Measurements from ENCODE around the gene PTGR2.

The PTGR2 gene

DNA sequence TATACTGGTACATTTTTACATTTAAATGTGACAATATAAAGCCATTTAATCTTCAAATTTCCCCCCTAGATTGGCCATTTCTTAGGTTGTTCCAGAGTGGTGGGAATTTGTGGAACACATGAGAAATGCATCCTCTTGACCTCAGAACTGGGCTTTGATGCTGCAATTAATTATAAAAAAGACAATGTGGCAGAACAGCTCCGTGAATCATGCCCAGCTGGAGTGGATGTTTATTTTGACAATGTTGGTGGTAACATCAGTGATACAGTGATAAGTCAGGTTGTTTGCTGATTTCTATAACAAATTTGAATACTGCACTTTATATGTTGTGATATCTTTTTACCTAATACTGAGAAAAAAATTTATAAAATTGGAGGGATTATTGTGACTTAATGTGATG is 27.4 kb downstream of the PTGR2 start:
- TF ChIP-seq, protein P1, sequence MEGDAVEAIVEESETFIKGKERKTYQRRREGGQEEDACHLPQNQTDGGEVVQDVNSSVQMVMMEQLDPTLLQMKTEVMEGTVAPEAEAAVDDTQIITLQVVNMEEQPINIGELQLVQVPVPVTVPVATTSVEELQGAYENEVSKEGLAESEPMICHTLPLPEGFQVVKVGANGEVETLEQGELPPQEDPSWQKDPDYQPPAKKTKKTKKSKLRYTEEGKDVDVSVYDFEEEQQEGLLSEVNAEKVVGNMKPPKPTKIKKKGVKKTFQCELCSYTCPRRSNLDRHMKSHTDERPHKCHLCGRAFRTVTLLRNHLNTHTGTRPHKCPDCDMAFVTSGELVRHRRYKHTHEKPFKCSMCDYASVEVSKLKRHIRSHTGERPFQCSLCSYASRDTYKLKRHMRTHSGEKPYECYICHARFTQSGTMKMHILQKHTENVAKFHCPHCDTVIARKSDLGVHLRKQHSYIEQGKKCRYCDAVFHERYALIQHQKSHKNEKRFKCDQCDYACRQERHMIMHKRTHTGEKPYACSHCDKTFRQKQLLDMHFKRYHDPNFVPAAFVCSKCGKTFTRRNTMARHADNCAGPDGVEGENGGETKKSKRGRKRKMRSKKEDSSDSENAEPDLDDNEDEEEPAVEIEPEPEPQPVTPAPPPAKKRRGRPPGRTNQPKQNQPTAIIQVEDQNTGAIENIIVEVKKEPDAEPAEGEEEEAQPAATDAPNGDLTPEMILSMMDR (IDR thresholded peaks at IDR 0.05; ENCODE audit: control insufficient read depth, insufficient read depth, low read depth, low read length, missing control alignments): no peak
- DNase-seq (ENCODE audit: low read depth): no peak
- no peak overlapping the region for H3K4me3 ChIP-seq (ENCODE audit: control insufficient read depth, low read depth, low read length)

DNA sequence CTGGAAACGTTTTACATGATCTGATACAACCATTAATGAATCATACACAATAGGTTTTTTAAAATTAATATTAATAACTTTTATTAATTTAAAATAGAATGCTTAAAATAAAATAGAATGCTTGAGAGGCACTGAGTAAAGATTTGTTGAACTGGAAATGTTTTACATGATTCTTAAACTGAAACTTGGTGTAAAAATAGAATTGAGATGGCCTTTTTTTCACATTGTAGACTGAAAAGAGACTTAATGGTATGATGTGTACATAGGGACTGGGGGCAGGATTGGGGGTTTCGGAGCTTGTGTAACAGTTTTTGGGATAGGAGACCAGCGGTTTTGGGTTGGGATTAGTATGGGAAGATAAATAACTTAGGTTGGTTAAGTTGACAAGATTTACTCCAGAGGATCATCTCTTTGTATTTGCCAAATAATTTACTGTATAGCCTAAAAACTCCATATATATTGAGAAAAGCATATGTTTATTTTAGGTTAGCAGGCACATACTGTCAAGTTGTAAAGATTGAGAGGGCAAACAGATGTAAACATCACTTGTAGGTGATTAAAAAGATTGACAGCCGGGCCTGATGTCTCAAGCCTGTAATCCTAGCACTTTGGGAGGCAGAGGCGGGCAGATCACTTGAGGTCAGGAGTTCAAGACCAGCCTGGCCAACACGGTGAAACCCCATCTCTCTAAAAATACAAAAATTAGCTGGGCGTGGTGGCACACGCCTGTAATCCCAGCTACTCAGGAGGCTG is 33.0 kb downstream of the PTGR2 start:
- no peak for DNase-seq (ENCODE audit: low read depth)
- TF ChIP-seq, protein P1 (IDR thresholded peaks at IDR 0.05; ENCODE audit: control insufficient read depth, insufficient read depth, low read depth, low read length, missing control alignments): no peak
- H3K4me3 ChIP-seq (ENCODE audit: control insufficient read depth, low read depth, low read length): no peak overlapping the region

DNA sequence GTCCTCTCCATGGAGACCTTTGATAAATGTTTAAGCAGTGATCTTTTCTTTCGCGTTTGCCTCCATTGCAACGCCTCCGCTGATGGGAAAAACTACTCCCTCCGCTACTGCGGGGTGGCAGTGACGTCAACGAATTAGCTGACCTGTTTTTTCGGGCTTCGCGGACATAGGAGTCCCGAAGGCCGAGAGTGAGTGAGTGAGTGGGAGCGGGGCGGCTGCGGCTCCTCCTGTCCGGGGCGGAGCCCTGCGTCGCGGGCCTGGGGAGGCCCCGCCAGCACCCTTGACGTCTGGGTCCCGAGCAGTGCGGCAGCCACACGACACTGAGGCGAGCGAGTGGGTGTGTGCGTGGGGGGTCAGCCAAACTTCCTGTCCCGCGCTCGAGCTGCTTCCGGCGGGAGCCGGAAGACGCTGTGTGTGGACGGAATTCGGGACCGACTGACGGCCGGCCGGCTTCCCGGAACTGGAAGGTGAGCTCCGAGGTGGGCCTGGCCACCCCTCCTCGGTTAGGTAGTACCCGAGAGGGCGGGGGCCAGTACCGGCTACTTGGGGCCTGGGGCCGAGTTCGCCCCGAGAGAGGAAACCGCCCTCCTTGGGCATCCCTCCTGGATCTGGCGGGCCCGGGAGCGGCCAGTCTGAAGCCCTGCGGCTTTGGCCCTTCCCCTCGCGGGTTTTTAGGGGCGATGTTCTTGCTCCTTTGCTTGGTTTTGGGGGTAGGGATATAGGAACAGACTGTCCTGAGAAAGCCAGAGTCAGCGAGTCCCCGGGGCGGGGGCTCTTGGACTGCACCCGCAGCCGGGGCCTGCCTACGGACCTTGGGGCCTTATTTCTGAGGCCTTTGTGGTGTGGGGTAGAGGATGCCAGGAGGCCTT is 35.1 kb downstream of the PTGR2 start, which contains the start of gene ZNF410:
ZNF410 (plus strand) TSS at position 411 of the 869 bp plus-strand sequence. CDS start 5,317 bp downstream, outside the sequence.
- H3K4me3 ChIP-seq (ENCODE audit: control insufficient read depth, low read depth, low read length): peak within 1 kb of the TSS; percentile 77
- TF ChIP-seq, protein P1 (IDR thresholded peaks at IDR 0.05; ENCODE audit: control insufficient read depth, insufficient read depth, low read depth, low read length, missing control alignments): no peak
- peak; percentile 90 for DNase-seq (ENCODE audit: low read depth)

DNA sequence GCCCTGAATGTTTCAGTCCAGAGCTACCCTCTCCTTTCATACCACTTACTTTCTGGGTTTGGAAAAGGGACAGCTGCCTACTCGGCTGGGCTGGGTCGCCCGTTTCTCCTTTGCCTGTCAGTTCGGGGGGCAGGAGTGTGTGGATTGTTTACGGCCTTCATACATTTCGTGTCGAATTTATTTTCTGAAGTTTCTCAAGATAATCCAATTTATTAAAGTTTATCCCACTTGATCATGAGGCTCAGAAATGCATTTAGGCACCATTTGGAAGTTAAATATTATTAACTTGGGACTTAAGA is 35.6 kb downstream of the PTGR2 start:
- no peak for DNase-seq (ENCODE audit: low read depth)
- TF ChIP-seq, protein P1 (IDR thresholded peaks at IDR 0.05; ENCODE audit: control insufficient read depth, insufficient read depth, low read depth, low read length, missing control alignments): no peak
- H3K4me3 ChIP-seq (ENCODE audit: control insufficient read depth, low read depth, low read length): peak overlapping the region; percentile 77

DNA sequence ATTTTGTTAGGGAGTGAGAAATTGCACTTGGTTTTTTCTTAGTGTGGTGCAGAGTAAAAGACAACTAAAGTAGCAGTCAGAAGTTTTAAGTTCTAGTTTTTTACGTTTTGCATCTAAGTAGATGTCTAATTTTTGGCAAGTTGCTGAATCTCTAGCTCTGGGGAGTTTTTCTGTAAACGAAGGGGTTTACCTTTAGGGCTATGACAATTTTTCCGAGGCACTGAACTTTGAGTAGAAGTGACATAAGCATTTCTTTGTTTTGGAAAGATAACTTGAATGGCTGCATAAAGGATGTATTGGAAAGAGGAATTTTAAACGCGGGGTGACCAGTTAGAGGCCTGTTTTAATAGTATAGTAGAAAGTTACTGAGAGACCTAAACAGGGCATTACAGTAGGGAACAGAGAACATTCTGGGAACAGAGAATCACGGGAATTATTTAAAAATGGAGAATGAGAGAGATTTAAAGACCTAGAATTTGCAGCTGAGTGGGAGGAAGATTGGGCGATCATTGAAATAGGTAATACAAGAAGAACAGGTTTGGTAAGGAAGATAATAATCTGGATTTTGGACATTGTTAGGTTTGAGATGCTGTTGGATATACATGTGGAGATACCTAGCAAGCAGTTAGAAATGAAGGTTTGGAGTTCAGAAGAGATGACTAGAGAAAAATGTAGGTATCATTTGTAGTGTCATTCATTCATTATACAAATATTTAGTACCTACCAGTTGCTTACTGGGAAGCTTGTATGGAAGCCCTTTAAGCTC is 36.2 kb downstream of the PTGR2 start:
- peak overlapping the region; percentile 77 for H3K4me3 ChIP-seq (ENCODE audit: control insufficient read depth, low read depth, low read length)
- DNase-seq (ENCODE audit: low read depth): no peak
- TF ChIP-seq, protein P1 (IDR thresholded peaks at IDR 0.05; ENCODE audit: control insufficient read depth, insufficient read depth, low read depth, low read length, missing control alignments): no peak

DNA sequence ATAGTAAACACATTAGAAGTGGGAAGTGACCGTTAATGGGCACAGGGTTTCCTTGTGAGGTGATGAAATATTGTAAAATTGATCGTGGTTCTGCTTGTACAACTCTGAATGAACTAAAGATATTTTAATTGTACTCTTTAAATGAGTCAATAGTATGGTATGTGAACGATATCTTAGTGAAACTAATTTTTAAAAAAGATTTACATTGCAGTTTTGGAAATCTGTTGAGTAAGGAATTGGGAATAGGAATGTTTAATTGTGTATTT is 36.8 kb downstream of the PTGR2 start:
- peak overlapping the region; percentile 77 for H3K4me3 ChIP-seq (ENCODE audit: control insufficient read depth, low read depth, low read length)
- TF ChIP-seq, protein P1 (IDR thresholded peaks at IDR 0.05; ENCODE audit: control insufficient read depth, insufficient read depth, low read depth, low read length, missing control alignments): no peak
- DNase-seq (ENCODE audit: low read depth): no peak
